ENCODE measurements around the gene DHFR2. TPM values are rescaled to one million over a fixed set of nuclear protein-coding genes. Genes with fewer than 3 reads are reported as not detected.
A peak's percentile ranks its signal among the peaks of the same experiment; 100 is the strongest.
"Not testable (repeated sequence)": the region's sequence is repeated elsewhere in the genome, so short reads cannot be mapped to it uniquely, and the experiment has no call there.

The DHFR2 gene
- total RNA-seq, 1 donor from 2014 or later = 8.5 TPM

GRCh38 chr3:94065819-94066480 lies 3.2 kb upstream of the DHFR2 start:
- no peak for DNase-seq (ENCODE audit: low spot score)

DNA sequence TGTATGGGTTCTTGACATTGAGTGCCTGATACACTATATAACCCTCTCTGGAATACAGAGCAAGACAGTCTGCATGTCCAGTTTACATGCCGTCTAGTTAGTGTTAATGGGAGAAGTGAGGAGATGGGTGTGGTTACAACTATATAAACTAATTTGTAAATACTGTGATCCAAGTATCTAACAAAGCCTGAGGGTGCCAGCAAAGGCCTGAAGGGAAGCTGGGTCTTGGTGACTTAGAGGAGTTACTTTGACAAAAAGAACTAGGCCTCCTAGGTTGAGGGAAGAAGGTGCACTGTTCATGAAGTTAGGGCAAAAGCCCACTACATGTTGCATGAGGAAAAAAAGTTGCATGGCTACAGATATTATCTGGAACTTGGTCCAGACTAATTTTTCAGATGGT lies 2.4 kb upstream of the DHFR2 start:
- no peak for DNase-seq (ENCODE audit: low spot score)

GRCh38 chr3:94064243-94064860 lies 1.6 kb upstream of the DHFR2 start:
- DNase-seq (ENCODE audit: low spot score) = no peak

- no peak for DNase-seq (ENCODE audit: low spot score)
Measured at GRCh38 chr3:94063496-94064119, 892 bp upstream of the DHFR2 start.

- no peak for DNase-seq (ENCODE audit: low spot score)
Measured at GRCh38 chr3:94061297-94061696, 1.4 kb downstream of the DHFR2 start.

- DNase-seq (ENCODE audit: low spot score) = no peak
Measured at GRCh38 chr3:94050546-94050945, 12.2 kb downstream of the DHFR2 start.

- DNase-seq (ENCODE audit: low spot score) = no peak
Measured at GRCh38 chr3:94049267-94049666, 13.4 kb downstream of the DHFR2 start.

DNA sequence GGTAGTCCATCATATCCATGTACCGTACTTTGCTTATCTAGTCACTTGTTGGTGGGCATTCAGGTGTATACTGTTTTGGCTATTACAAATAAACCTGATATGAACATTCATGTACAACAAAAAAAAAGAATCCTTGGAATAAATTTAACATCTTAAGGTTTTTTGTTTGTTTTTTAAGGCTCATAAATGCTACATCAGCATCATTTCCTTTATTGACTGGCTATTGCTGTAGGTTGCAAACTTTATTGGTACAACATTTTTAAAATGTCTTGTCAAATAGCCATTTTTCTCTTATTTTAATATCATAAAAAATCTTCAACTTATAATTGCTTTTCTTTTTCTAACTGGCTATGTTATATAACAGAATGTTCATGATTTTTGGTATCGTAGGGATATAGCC lies 16.2 kb downstream of the DHFR2 start:
- no peak for DNase-seq (ENCODE audit: low spot score)

- DNase-seq (ENCODE audit: low spot score) = not testable (repeated sequence)
Measured at GRCh38 chr3:94044100-94044936, 18.4 kb downstream of the DHFR2 start.

- DNase-seq (ENCODE audit: low spot score) = no peak
Measured at GRCh38 chr3:94043285-94043684, 19.4 kb downstream of the DHFR2 start.

DNA sequence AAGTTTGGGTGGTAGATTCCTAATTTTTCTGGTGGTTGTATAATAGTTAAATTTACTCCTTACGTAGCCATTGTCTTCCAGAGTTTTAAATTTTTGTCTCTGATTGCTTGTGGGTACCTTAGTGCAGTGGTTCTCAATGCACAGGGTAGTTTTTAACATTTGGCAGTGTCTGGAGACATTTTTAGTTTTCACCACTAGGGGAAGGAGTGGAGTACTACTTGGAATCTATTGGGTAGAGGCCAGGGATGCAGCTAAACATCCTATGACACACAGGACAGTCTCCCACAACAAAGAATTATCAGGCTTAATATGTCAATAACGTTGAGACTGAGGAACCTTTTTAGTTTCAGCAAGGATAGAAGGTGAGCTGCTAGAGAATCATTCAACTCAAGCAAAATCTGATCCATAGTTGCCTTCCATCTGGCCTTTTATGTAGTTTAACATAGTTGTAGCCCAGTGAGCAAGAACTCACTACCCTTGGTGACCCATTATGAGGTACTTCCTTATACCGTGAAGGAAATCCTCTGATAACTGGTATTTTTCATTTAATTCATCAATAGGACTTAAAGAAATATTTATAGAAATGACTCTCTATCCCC lies 25.7 kb downstream of the DHFR2 start:
- DNase-seq (ENCODE audit: low spot score) = no peak

DNA sequence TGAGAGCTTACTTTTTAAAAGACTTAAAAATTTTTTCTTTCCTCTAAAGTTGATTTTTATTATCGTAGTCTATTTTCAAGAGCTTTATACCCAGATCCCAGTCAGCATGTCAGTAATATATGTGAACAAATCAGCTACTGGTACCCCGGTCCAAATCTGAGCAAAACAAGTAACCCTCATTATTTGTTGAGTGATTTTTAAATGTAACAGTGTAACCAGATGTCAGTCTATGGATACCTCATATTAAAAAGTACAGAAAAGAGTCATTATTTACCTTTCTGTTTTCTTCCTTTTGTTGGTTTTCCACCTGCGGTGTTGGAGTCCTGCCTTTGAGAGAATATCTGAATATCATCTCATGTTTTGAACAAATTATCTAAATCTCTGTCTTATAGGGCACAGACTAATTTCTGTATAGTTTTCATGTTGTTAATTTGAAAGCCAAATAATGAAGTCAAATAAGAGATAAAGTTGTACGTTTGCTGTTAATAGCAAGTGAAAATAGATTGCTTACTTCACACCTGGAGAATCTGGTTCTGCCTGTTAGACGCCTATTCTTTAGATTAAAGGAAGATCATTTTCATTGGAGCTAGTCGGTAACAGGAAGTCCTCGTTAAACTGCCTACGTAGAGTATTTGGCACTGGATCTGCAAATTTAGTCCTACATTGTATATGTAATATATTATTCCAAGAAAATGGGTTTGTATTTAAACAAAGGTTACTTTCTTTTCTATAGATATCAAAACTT lies 34.5 kb downstream of the DHFR2 start, which contains the start of gene STX19:
Gene STX19, minus strand, starts transcription at position 505 of the 745 bp plus-strand sequence. CDS start 13,328 bp downstream, outside the sequence.
- DNase-seq (ENCODE audit: low spot score) = peak; percentile 42

GRCh38 chr3:94026623-94027022 lies 36.1 kb downstream of the DHFR2 start:
- no peak for DNase-seq (ENCODE audit: low spot score)

GRCh38 chr3:94024385-94024784 lies 38.3 kb downstream of the DHFR2 start:
- no peak for DNase-seq (ENCODE audit: low spot score)

GRCh38 chr3:94020293-94020692 lies 42.4 kb downstream of the DHFR2 start:
- no peak for DNase-seq (ENCODE audit: low spot score)

DNA sequence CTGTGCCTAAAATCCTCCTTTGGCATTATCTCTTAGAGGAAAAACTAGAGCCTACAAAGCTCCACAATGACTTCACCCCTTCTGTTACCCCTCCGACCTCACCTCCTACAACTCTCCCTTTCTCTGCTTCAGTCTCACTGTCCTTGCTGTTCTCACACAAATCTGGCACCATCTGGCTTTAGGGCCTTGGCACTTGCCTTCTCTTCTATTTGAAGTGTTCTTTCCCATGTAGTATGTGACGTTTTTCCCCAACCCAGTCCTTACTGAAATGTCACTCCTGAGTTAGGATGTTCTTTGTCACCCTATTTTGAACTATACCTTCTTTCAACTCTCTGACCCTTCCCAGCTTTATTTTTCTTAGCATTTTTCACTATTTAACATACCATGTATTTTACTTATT lies 43.1 kb downstream of the DHFR2 start:
- no peak for DNase-seq (ENCODE audit: low spot score)

GRCh38 chr3:94015025-94015424 lies 47.7 kb downstream of the DHFR2 start:
- DNase-seq (ENCODE audit: low spot score) = no peak

GRCh38 chr3:94012185-94012584 lies 50.5 kb downstream of the DHFR2 start:
- DNase-seq (ENCODE audit: low spot score) = no peak

DNA sequence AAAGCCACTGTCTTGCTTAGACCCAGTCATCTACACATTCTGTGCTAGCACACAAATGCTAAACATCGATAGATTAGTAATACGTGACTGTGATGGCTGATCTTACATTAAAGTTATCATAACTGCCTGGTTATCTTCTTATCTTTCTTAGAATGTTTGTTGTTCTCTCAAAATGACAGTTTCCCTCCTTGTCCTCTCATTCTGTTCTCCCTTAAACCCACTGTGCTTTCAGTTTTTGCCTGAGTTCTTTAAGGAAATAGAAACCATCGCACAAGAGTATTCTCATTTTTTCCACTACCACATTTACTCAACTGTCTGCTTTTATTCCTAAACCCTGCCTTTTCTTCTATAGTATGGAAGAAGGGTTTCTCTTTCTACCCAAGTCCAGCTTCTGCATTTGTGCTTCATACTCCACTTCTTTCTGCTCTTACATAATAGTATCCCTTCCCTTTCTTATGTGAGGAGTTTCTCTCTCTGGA lies 51.4 kb downstream of the DHFR2 start:
- DNase-seq (ENCODE audit: low spot score) = no peak

DNA sequence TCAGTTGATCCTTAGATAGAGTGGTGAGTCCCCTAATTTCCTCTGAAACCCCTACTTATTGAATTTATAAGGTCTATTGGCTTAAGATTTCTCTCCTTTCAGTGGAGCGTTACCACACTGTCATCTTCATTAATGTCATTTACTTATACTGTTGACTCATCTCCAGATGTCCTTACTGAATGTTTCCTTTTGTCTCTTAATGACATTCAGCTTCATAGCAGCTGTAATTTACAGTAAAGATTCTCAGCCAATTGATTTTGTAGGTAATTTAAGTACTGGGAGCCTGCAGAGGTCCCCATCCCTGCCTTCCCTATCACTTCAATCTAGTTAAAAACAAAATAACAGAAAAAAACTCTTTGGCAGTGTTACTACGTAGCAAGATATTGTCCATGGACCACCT lies 53.1 kb downstream of the DHFR2 start:
- DNase-seq (ENCODE audit: low spot score) = no peak

DNA sequence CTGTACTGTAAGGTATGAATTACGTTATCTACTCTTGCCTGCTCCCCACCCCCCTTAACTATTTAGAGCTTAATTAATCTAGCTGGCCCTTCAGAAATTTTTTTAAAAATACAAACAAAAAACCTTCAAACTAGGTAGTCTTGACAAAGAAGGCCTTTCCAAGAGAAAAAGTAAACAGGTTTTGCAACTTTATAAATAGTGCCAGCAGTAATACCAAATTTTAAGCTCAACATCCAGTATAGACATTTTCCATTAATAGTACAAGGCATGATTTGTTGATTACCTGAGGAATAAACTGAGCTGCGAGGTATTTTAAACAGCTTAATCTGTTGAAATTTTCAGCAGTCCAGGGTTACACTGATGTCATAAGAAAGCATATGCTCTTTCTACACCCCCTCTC lies 54.5 kb downstream of the DHFR2 start:
- DNase-seq (ENCODE audit: low spot score) = no peak
